Chondrocyte (in vitro differentiated cells): ENCODE data around the gene RIBC2. TPM values are rescaled to one million over a fixed set of nuclear protein-coding genes. Genes with fewer than 3 reads are reported as not detected.

ENCODE experiments used
- DNase-seq: peaks from one replicate; pipeline ENCODE4 v3.0.0; 2021; ENCODE audit warnings: mixed read lengths, low spot score
- H3K27ac Mint-ChIP-seq: one replicate; pipeline ENCODE4 v1.8.0; 2021; ENCODE audit warnings: mild to moderate bottlenecking, moderate library complexity, mixed read lengths; ENCODE audit not compliant: unreplicated experiment
- H3K27me3 Mint-ChIP-seq: 2 replicates; pipeline ENCODE4 v1.8.0; 2021; ENCODE audit warnings: low read depth, mixed read lengths
- H3K36me3 Mint-ChIP-seq: 2 replicates; pipeline ENCODE4 v1.8.0; 2021; ENCODE audit warnings: low read depth, mixed read lengths
- H3K4me1 Mint-ChIP-seq: 2 replicates; pipeline ENCODE4 v1.8.0; 2021; ENCODE audit warnings: low read depth, mild to moderate bottlenecking, mixed read lengths
- H3K4me3 Mint-ChIP-seq: one replicate; pipeline ENCODE4 v1.8.0; 2021; ENCODE audit warnings: mild to moderate bottlenecking, moderate library complexity, mixed read lengths; ENCODE audit not compliant: unreplicated experiment
- H3K9me3 Mint-ChIP-seq: 2 replicates; pipeline ENCODE4 v1.8.0; 2021; ENCODE audit warnings: low read depth, mixed read lengths
- CTCF ChIP-seq: fragments of 200-600 bp; sonication (generic); IDR thresholded peaks from 2 replicates; pipeline ENCODE4 v1.5.0; 2021; ENCODE audit warnings: antibody characterized with exemption, mild to moderate bottlenecking, moderate library complexity
- total RNA-seq: library from RNA; stranded (reverse); gene quantifications from 3 replicates; pipeline ENCODE4 v1.2.1, GENCODE V29; 2021

RIBC2 gene
- total RNA-seq, 1 donor from 2014 or later, result not detected

DNA sequence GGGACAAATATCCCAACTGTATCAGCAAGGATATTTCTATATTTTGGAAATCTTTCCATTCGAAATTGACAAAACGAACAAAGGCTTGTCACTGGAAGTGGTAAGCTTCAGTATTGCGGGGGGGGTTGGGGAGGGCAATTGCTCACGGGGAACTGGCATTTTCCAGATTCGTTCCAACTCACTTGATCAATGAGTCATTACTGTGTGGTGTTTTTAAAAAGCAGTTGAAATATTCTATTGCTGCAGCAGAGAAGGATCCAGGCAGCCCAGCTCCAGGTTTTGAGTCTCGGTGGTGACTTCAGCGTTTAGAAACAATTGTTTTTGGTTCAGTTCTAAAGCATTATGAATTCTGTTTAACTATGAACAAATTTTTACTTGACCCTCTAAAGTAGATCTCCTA is 55.4 kb downstream of the RIBC2 start:
- Mint-ChIP-seq H3K4me1 (peaks cover 50% of the 10 kb centered on the region), H3K27ac (peak overlapping the region; percentile 74), H3K9me3 (peaks cover 20% of the 10 kb centered on the region), H3K4me3 (no peak overlapping the region), H3K27me3 (no peaks in the 10 kb centered on the region), H3K36me3 (peaks cover 4% of the 10 kb centered on the region)
- DNase-seq, result peak; percentile 1
- no peak for TF ChIP-seq CTCF

GRCh38 chr22:45469281-45470073 is 56.0 kb downstream of the RIBC2 start:
- Mint-ChIP-seq H3K27me3 (no peaks in the 10 kb centered on the region), H3K27ac (peak overlapping the region; percentile 74), H3K4me3 (peak overlapping the region; percentile 23), H3K36me3 (peaks cover 4% of the 10 kb centered on the region), H3K9me3 (peaks cover 17% of the 10 kb centered on the region), H3K4me1 (peaks cover 56% of the 10 kb centered on the region)
- TF ChIP-seq CTCF, result no peak
- DNase-seq, result no peak

DNA sequence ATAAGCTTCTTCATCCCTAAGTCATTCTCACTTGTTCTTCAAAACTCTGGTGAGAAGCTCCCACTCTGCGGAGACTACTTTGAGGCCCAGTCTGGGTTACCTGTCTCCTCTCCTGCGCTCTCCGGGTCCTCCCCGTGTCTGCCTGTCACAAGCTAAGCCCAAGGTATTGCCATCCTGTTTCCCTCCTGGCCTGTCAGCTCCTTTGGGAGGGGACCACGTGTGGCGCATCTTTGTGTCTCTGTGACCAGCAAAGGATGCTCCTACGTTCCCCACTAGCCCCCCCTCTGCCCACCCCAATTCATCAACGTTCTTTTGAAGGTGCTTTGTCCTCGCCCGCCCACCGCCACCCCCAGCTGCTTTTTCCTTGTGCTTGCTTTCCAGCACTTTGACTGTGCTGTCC is 57.4 kb downstream of the RIBC2 start:
- peaks cover 14% of the 10 kb centered on the region for H3K9me3 Mint-ChIP-seq
- no peaks in the 10 kb centered on the region for H3K27me3 Mint-ChIP-seq
- peaks cover 4% of the 10 kb centered on the region for H3K36me3 Mint-ChIP-seq
- peak; percentile 81 for DNase-seq
- H3K4me3 Mint-ChIP-seq, result no peak overlapping the region
- no peak overlapping the region for H3K27ac Mint-ChIP-seq
- H3K4me1 Mint-ChIP-seq, result peaks cover 68% of the 10 kb centered on the region
- no peak for TF ChIP-seq CTCF

GRCh38 chr22:45472426-45472825 is 58.9 kb downstream of the RIBC2 start:
- Mint-ChIP-seq H3K4me1 (peaks cover 79% of the 10 kb centered on the region), H3K27ac (no peak overlapping the region), H3K27me3 (no peaks in the 10 kb centered on the region), H3K4me3 (no peak overlapping the region), H3K9me3 (peaks cover 7% of the 10 kb centered on the region), H3K36me3 (no peaks in the 10 kb centered on the region)
- peak; percentile 0 for DNase-seq
- no peak for TF ChIP-seq CTCF

GRCh38 chr22:45473626-45474237 is 60.2 kb downstream of the RIBC2 start:
- peak overlapping the region; percentile 82 for H3K27ac Mint-ChIP-seq
- H3K9me3 Mint-ChIP-seq, result no peaks in the 10 kb centered on the region
- H3K4me3 Mint-ChIP-seq, result no peak overlapping the region
- H3K27me3 Mint-ChIP-seq, result no peaks in the 10 kb centered on the region
- peaks cover 87% of the 10 kb centered on the region for H3K4me1 Mint-ChIP-seq
- H3K36me3 Mint-ChIP-seq, result no peaks in the 10 kb centered on the region
- DNase-seq, result peak; percentile 2
- TF ChIP-seq CTCF, result no peak
